B cell (primary cell): ENCODE measurements around the gene MRPL52. TPM values are rescaled to one million over a fixed set of nuclear protein-coding genes. Genes with fewer than 3 reads are reported as not detected.

Experiments
- ATAC-seq: fragments of 200-7000 bp; cut with Tn5 transposase; one replicate; pipeline ENCODE4 v1.10.0; 2021; ENCODE audit warnings: low read depth, mild to moderate bottlenecking, moderate number of reproducible peaks, moderate library complexity
- CTCF ChIA-PET: fragments of 350-600 bp; sonication (Branson Sonifier 250); formaldehyde crosslinking; loops from one replicate; lab custom pipeline; 2021; ENCODE audit warnings: antibody characterized with exemption, inconsistent platforms; lab: Charles Lee
- POLR2A ChIA-PET: fragments of 350-600 bp; sonication (Branson Sonifier 250); formaldehyde crosslinking; loops from one replicate; lab custom pipeline; 2021; ENCODE audit warnings: antibody characterized with exemption; lab: Charles Lee
- DNase-seq: peaks from one replicate; pipeline ENCODE4 v3.0.0; 2013
- H2AFZ ChIP-seq: 2 replicates; pipeline ENCODE4 v1.6.1; 2012; ENCODE audit warnings: mild to moderate bottlenecking, low read depth, low read length; ENCODE audit not compliant: insufficient read depth, poor library complexity, severe bottlenecking
- H3K27ac ChIP-seq, 2 donors: 1 replicate in 1 of 2; 2 replicates in 1 of 2; pipeline ENCODE4 v1.5.1; 2012 to 2013; ENCODE audit warnings: low read length in 2 of 2, mild to moderate bottlenecking in 2 of 2, moderate library complexity in 1 of 2
- H3K27me3 ChIP-seq, 4 experiments: fragments of 200-600 bp in 1 of 4; sonication (generic) in 1 of 4; replicated peaks in 1 of 4; 1 replicate in 2 of 4; 2 replicates in 2 of 4; pipeline versions ENCODE4 v1.6.1 to v1.7.0; 2013 to 2016; ENCODE audit warnings: low read length in 3 of 4, mild to moderate bottlenecking in 2 of 4, mixed read lengths in 1 of 4, moderate library complexity in 1 of 4; ENCODE audit not compliant: insufficient read depth in 4 of 4, control insufficient read depth in 3 of 4; ENCODE audit errors: control extremely low read depth in 1 of 4
- H3K36me3 ChIP-seq, 2 experiments: replicated peaks in 1 of 2; 1 replicate in 1 of 2; 2 replicates in 1 of 2; pipeline versions ENCODE4 v1.6.1 to v1.7.1; 2013; ENCODE audit warnings: low read length in 1 of 2; ENCODE audit not compliant: insufficient read depth in 2 of 2, control insufficient read depth in 1 of 2; ENCODE audit errors: control extremely low read depth in 1 of 2, extremely low read depth in 1 of 2
- H3K4me1 ChIP-seq, 2 donors: fragments of 200-600 bp in 1 of 2; sonication (generic) in 1 of 2; 1 replicate in 1 of 2; 2 replicates in 1 of 2; pipeline versions ENCODE4 v1.5.1 to v1.6.1; 2013 to 2017; ENCODE audit warnings: low read length in 2 of 2; ENCODE audit not compliant: control insufficient read depth in 2 of 2, insufficient read depth in 2 of 2
- H3K4me2 ChIP-seq: replicated peaks from 2 replicates; pipeline ENCODE3; 2012; ENCODE audit warnings: mild to moderate bottlenecking, low read depth, low read length; ENCODE audit not compliant: poor library complexity, severe bottlenecking
- H3K4me3 ChIP-seq, 5 experiments: fragments of 200-600 bp in 1 of 5; sonication (generic) in 1 of 5; 1 replicate in 3 of 5; 2 replicates in 2 of 5; pipeline versions ENCODE4 v1.5.1 to v1.7.0; 2011 to 2016; ENCODE audit warnings: low read length in 4 of 5, mild to moderate bottlenecking in 4 of 5, low read depth in 2 of 5, control low read depth in 1 of 5, moderate library complexity in 1 of 5; ENCODE audit not compliant: insufficient read depth in 1 of 5; ENCODE audit errors: control extremely low read depth in 1 of 5, extremely low read depth in 1 of 5
- H3K79me2 ChIP-seq: fragments of 200-600 bp; sonication (generic); one replicate; pipeline ENCODE4 v1.6.0; 2016; ENCODE audit warnings: low read length; ENCODE audit not compliant: control insufficient read depth, insufficient read depth
- H3K9ac ChIP-seq: fragments of 200-600 bp; sonication (generic); 2 replicates; pipeline ENCODE4 v1.6.1; 2017; ENCODE audit warnings: mild to moderate bottlenecking, low read length, moderate library complexity
- H3K9me3 ChIP-seq, 3 donors: one replicate each; pipeline versions ENCODE4 v1.6.1 to v1.7.1; 2013; ENCODE audit warnings: low read length in 2 of 3; ENCODE audit not compliant: control insufficient read depth in 2 of 3, insufficient read depth in 1 of 3; ENCODE audit errors: control extremely low read depth in 1 of 3
- H4K20me1 ChIP-seq: 2 replicates; pipeline ENCODE4 v1.6.0; 2012; ENCODE audit warnings: mild to moderate bottlenecking, low read length; ENCODE audit not compliant: insufficient read depth, control insufficient read depth, poor library complexity, severe bottlenecking
- H3K27ac Mint-ChIP-seq: one replicate; pipeline ENCODE4 v1.8.0; 2021; ENCODE audit warnings: mixed read lengths
- H3K27me3 Mint-ChIP-seq: one replicate; pipeline ENCODE4 v1.8.0; 2021; ENCODE audit warnings: mixed read lengths
- H3K4me1 Mint-ChIP-seq: one replicate; pipeline ENCODE4 v1.8.0; 2021; ENCODE audit warnings: mixed read lengths
- H3K4me3 Mint-ChIP-seq: one replicate; pipeline ENCODE4 v1.8.0; 2021; ENCODE audit warnings: mixed read lengths
- H3K9me3 Mint-ChIP-seq: one replicate; pipeline ENCODE4 v1.8.0; 2022; ENCODE audit warnings: mixed read lengths; ENCODE audit not compliant: insufficient read depth
- CTCF ChIP-seq: fragments of 200-600 bp; IDR thresholded peaks from one replicate; pipeline ENCODE4 v1.8.0; 2022; ENCODE audit warnings: antibody characterized with exemption, mild to moderate bottlenecking
- EZH2 ChIP-seq: IDR thresholded peaks from 2 replicates; pipeline ENCODE4 v1.6.1; 2012; ENCODE audit warnings: borderline replicate concordance, low read depth, mild to moderate bottlenecking, moderate library complexity, low read length; ENCODE audit not compliant: insufficient read depth, poor library complexity, severe bottlenecking
- WGBS: methylation state at CpG from one replicate; pipeline ENCODE4 v1.1.5; 2013; ENCODE audit warnings: missing lambda C conversion rate; ENCODE audit not compliant: insufficient coverage; 5-methylcytosine and 5-hydroxymethylcytosine counted together
- intact Hi-C: fragments of 100-400 bp; cut with micrococcal nuclease; formaldehyde crosslinking; loops from one replicate; pipeline ENCODE4 v1.10.0; 2022
- polyA plus RNA-seq: library from polyadenylated mRNA; depleted of rRNA; stranded (reverse); fragments of >200 nt; gene quantifications from 2 replicates; pipeline ENCODE4 v1.2.3, GENCODE V29; 2012
- total RNA-seq, 2 donors: library from RNA; stranded (reverse); fragments of 120-200 nt in 1 of 2; gene quantifications; 1 replicate in 1 of 2; 2 replicates in 1 of 2; pipeline versions ENCODE4 v1.2.3 to v1.2.4, GENCODE V29; 2013 to 2022

Gene MRPL52
- total and polyA plus RNA-seq, 2 donors (not counting 1 experiment from before 2014, with no cell fraction given) = 37.4 to 91.6 TPM

DNA sequence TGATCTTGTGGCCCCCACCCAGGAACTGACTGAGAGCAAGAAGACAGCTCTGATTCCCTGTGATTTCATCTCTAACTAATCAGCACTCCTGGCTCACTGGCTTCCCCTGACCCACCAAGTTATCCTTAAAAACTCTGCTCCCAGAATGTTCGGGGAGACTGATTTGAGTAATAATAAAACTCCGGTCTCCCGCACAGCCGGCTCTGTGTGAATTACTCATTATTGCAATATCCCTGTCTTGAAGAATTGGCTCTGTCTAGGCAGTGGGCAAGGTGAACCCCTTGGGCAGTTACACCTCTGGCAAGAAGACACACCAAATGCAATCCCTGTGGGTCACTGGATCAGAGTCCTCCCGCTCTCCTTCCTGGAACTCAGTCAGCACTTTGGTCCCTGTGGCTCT is 35.7 kb upstream of the MRPL52 start:
- H3K9ac ChIP-seq = no peak overlapping the region
- H2AFZ ChIP-seq = no peak overlapping the region
- H3K4me2 ChIP-seq = peak overlapping the region; percentile 41
- H3K4me1 ChIP-seq = peaks cover 43 to 54% of the 10 kb centered on the region in 2 donors
- no peaks in the 10 kb centered on the region for H3K27me3 ChIP-seq
- ATAC-seq (no peak), DNase-seq (no peak)
- Mint-ChIP-seq H3K27me3 (no peaks in the 10 kb centered on the region), H3K4me1 (peaks cover 76% of the 10 kb centered on the region), H3K4me3 (peak overlapping the region; percentile 60), H3K27ac (peak overlapping the region; percentile 92), H3K9me3 (no peaks in the 10 kb centered on the region)
- H3K36me3 ChIP-seq = peaks cover 0 to 8% of the 10 kb centered on the region in 2 experiments
- H3K4me3 ChIP-seq = no peak overlapping the region
- 78% methylated on average over 5 of the region's 5 CpGs for WGBS
- H4K20me1 ChIP-seq = no peaks in the 10 kb centered on the region
- ChIA-PET CTCF (interaction anchor here (0.6 to 5.7 kb wide), 11 partner anchors 9 to 59 kb away, joined by 3 to 29 read pairs (median 5); partner anchors contain the start of gene OXA1L), POLR2A (interaction anchor here (0.5 to 1.9 kb wide), 7 partner anchors 10 to 125 kb away, joined by 3 to 9 read pairs (median 3); partner anchors contain the start of genes OXA1L and RBM23)
- H3K9me3 ChIP-seq = peaks cover 0 to 8% (median 0%) of the 10 kb centered on the region in 3 donors
- intact Hi-C loops = loop anchor here (1.0 kb wide), 1 partner anchor 9 kb away; no protein-coding TSS in a partner anchor
- peak overlapping the region; percentile 71 to 91 for H3K27ac ChIP-seq
- no peak for TF ChIP-seq CTCF
- TF ChIP-seq EZH2 = no peak
- H3K79me2 ChIP-seq = no peaks in the 10 kb centered on the region

- H3K4me3 ChIP-seq = no peak overlapping the region
- no peaks in the 10 kb centered on the region for H3K79me2 ChIP-seq
- H3K27me3 ChIP-seq = no peaks in the 10 kb centered on the region
- ChIA-PET CTCF (interaction anchor here (0.6 to 5.7 kb wide), 12 partner anchors 13 to 1532 kb away, joined by 3 to 29 read pairs (median 4); partner anchors contain the start of gene OXA1L), POLR2A (interaction anchor here (0.5 to 1.9 kb wide), 10 partner anchors 10 to 125 kb away, joined by 3 to 9 read pairs (median 4); partner anchors contain the start of genes LRP10, OXA1L and RBM23)
- Mint-ChIP-seq H3K27ac (peak overlapping the region; percentile 92), H3K9me3 (no peaks in the 10 kb centered on the region), H3K4me1 (peaks cover 75% of the 10 kb centered on the region), H3K27me3 (no peaks in the 10 kb centered on the region), H3K4me3 (peak overlapping the region; percentile 60)
- TF ChIP-seq CTCF (no peak), EZH2 (no peak)
- peaks cover 0 to 8% of the 10 kb centered on the region in 2 experiments for H3K36me3 ChIP-seq
- H3K4me1 ChIP-seq = peaks cover 40 to 48% of the 10 kb centered on the region in 2 donors
- no peak overlapping the region for H3K9ac ChIP-seq
- peak overlapping the region; percentile 41 for H3K4me2 ChIP-seq
- peak; percentile 81 for DNase-seq
- H3K9me3 ChIP-seq = peaks cover 0 to 8% (median 0%) of the 10 kb centered on the region in 3 donors
- no peaks in the 10 kb centered on the region for H4K20me1 ChIP-seq
- WGBS = 35% methylated on average over 7 of the region's 7 CpGs
- H3K27ac ChIP-seq = peak overlapping the region; percentile 71 to 91
- intact Hi-C loops = loop anchor here (1.0 kb wide), 1 partner anchor 9 kb away; no protein-coding TSS in a partner anchor
- ATAC-seq = peak; percentile 79
- H2AFZ ChIP-seq = peak overlapping the region; percentile 3
Measured at GRCh38 chr14:22794551-22794951, 35.1 kb upstream of the MRPL52 start.
